ENCODE measurements around the gene PPT1. TPM values are rescaled to one million over a fixed set of nuclear protein-coding genes. Genes with fewer than 3 reads are reported as not detected.
A peak's percentile ranks its signal among the peaks of the same experiment; 100 is the strongest.

Gene PPT1
- total and polyA plus RNA-seq, 12 donors, result 31.5 to 71.3 (median 37.1) TPM

GRCh38 chr1:40047769-40048168 lies 49.3 kb downstream of the PPT1 start:
- Histone ChIP-seq H3K9me3 (no peaks in the 10 kb centered on the region), H3K36me3 (peaks cover 0 to 92% (median 0%) of the 10 kb centered on the region in 9 donors), H3K4me1 (peaks cover 0 to 100% (median 82%) of the 10 kb centered on the region in 9 donors), H3K4me3 (no peak overlapping the region), H3K27me3 (no peaks in the 10 kb centered on the region), H3K27ac (peak overlapping the region in 1 of 10 donors; percentile 28)
- intact Hi-C loops (cut with DNase I), result no loop called here
- DNase-seq, result no peak
- no peak for ATAC-seq
- 89 to 90% methylated on average over 5 of the region's 5 CpGs for WGBS, 2 donors
- TF ChIP-seq CTCF (IDR thresholded peaks at IDR 0.05), result no peak

DNA sequence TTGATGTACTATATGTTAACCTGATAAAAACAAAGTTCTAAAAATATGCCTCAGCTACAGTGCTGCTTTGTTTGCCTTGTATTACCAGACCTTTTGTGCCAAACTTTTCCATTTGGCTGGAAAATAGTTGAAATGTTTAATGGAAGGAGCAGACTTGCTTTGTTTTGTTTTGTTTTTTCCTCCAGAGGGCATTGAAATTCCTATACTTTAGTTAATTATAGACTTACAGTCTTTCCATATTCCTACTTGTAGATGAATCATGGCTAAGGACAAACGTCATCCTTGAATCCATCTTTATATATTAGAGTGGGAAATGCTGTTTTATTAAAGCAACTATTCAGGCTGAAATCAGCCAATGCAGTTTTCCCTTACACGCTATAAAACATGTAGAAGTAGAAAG lies 49.8 kb downstream of the PPT1 start:
- H3K4me1 ChIP-seq, result peaks cover 0 to 100% (median 84%) of the 10 kb centered on the region in 9 donors
- H3K4me3 ChIP-seq, result no peak overlapping the region
- DNase-seq (no peak), ATAC-seq (no peak)
- peak overlapping the region in 1 of 10 donors; percentile 28 for H3K27ac ChIP-seq
- H3K27me3 ChIP-seq, result no peaks in the 10 kb centered on the region
- 37 to 57% methylated on average over 2 of the region's 2 CpGs for WGBS, 2 donors
- intact Hi-C loops (cut with DNase I), result no loop called here
- no peak for TF ChIP-seq CTCF (IDR thresholded peaks at IDR 0.05)
- H3K36me3 ChIP-seq, result peaks cover 0 to 93% (median 0%) of the 10 kb centered on the region in 9 donors
- H3K9me3 ChIP-seq, result no peaks in the 10 kb centered on the region

- Histone ChIP-seq H3K27me3 (no peaks in the 10 kb centered on the region), H3K36me3 (peaks cover 0 to 84% (median 0%) of the 10 kb centered on the region in 9 donors), H3K4me3 (no peak overlapping the region), H3K4me1 (peaks cover 6 to 96% (median 83%) of the 10 kb centered on the region in 9 donors), H3K9me3 (no peaks in the 10 kb centered on the region), H3K27ac (no peak overlapping the region)
- TF ChIP-seq CTCF (IDR thresholded peaks at IDR 0.05), result no peak
- intact Hi-C loops (cut with DNase I), result no loop called here
- ATAC-seq (no peak), DNase-seq (no peak)
- WGBS, 2 donors, result 96% methylated on average over 3 of the region's 3 CpGs
Observed at GRCh38 chr1:40045766-40046165, 51.3 kb downstream of the PPT1 start.

DNA sequence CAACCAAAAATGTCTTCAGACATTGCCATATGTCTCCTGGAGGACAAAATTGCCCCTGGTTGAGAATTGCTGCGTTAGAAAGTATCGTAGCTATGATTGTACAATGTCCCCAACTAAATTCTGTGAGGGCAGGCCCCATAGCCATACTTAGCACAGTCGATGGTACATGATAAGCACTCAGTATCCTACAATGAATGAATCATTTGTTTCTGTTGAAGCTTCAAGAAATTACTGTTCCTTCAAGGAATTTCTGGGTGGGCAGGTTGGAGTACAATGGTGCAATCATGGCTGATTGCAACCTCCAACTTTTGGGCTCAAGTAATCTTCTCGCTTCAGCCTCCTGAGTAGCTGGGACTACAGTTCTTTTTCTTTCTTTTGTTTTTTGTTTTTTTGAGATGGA lies 51.9 kb downstream of the PPT1 start:
- TF ChIP-seq CTCF (IDR thresholded peaks at IDR 0.05), result no peak
- no peaks in the 10 kb centered on the region for H3K27me3 ChIP-seq
- intact Hi-C loops (cut with DNase I), result no loop called here
- H3K4me1 ChIP-seq, result peaks cover 6 to 90% (median 78%) of the 10 kb centered on the region in 9 donors
- no peak overlapping the region for H3K27ac ChIP-seq
- DNase-seq, result no peak
- H3K4me3 ChIP-seq, result no peak overlapping the region
- H3K36me3 ChIP-seq, result peaks cover 0 to 78% (median 0%) of the 10 kb centered on the region in 9 donors
- H3K9me3 ChIP-seq, result no peaks in the 10 kb centered on the region
- no peak for ATAC-seq
- 78 to 87% methylated on average over 4 of the region's 4 CpGs for WGBS, 2 donors
